Activated naive CD4-positive, alpha-beta T cell treated with anti-CD3 and anti-CD28 coated beads, Interleukin-2, amount 50 U/mL, for 72 hours (primary cell): ENCODE data around the gene IL20RA. TPM values are rescaled to one million over a fixed set of nuclear protein-coding genes. Genes with fewer than 3 reads are reported as not detected.

Experiments used
- ATAC-seq, 2 donors: fragments of 150-1000 bp; cut with Tn5 transposase; 2 replicates each; pipeline ENCODE4 v1.10.0; 2021; ENCODE audit warnings: mild to moderate bottlenecking in 2 of 2, moderate library complexity in 2 of 2
- DNase-seq, 2 donors: peaks; one replicate each; pipeline ENCODE4 v3.0.0; 2021 to 2022; ENCODE audit warnings: low spot score in 2 of 2
- H3K27ac Mint-ChIP-seq, 2 donors: one replicate each; pipeline ENCODE4 v1.8.0; 2022; ENCODE audit warnings: mild to moderate bottlenecking in 2 of 2, mixed read lengths in 2 of 2
- H3K36me3 Mint-ChIP-seq, 2 donors: one replicate each; pipeline ENCODE4 v1.8.0; 2022; ENCODE audit warnings: mixed read lengths in 2 of 2
- H3K9me3 Mint-ChIP-seq, 2 donors: one replicate each; pipeline ENCODE4 v1.8.0; 2022; ENCODE audit warnings: mixed read lengths in 2 of 2
- total RNA-seq, 2 donors: library from RNA; stranded (reverse); gene quantifications; one replicate each; pipeline ENCODE4 v1.2.3, GENCODE V29; 2022

IL20RA gene
- total RNA-seq, 2 donors from 2014 or later = not detected

DNA sequence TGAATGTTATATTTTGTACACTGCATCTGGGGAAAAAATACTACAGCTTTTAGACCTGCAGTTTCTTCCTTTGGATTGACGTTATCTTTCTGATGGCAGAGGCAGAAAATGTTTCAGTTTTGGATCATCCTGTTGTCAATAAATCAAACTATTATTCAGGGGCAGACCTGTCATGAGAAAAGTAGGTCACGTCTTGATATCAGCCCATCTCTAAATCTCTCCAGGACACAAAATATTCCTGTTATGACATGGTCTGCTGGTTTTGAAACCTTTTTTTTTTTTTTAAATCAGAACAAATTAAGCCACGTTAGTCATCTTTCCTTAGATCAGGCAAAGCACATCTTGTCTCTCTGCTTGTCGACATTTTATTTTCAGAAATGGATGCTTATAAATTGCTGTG is 24.0 kb downstream of the IL20RA start:
- H3K9me3 Mint-ChIP-seq = no peaks in the 10 kb centered on the region
- no peaks in the 10 kb centered on the region for H3K36me3 Mint-ChIP-seq
- DNase-seq (no peak), ATAC-seq (no peak)
- no peak overlapping the region for H3K27ac Mint-ChIP-seq

- Mint-ChIP-seq H3K36me3 (no peaks in the 10 kb centered on the region), H3K27ac (no peak overlapping the region), H3K9me3 (no peaks in the 10 kb centered on the region)
- DNase-seq = no peak
- no peak for ATAC-seq
These were observed 25.1 kb downstream of the IL20RA start for GRCh38 chr6:137019476-137020272.

GRCh38 chr6:137017081-137017480 is 27.7 kb downstream of the IL20RA start:
- Mint-ChIP-seq H3K9me3 (no peaks in the 10 kb centered on the region), H3K27ac (no peak overlapping the region), H3K36me3 (no peaks in the 10 kb centered on the region)
- ATAC-seq = no peak
- no peak for DNase-seq

DNA sequence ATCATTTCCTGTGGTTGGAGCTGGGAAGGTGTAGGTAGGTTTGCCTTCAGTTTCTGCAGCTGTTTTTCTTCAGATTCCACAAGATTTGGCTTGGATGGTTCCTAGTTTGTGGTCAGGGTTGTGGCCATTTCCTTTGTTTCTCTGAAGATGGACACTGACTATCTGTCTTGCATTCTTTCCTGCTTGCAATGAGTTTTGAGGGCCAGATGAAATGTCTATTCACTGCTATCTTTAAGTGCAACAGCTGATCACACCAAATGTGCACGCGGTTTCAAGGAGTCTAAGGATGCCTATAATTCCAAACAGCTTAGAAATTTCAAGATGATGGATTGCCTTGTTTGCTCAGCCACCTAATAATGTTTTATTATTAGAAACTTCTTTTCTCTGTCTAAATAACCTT is 28.4 kb downstream of the IL20RA start:
- no peak overlapping the region for H3K27ac Mint-ChIP-seq
- no peaks in the 10 kb centered on the region for H3K36me3 Mint-ChIP-seq
- no peaks in the 10 kb centered on the region for H3K9me3 Mint-ChIP-seq
- DNase-seq (no peak), ATAC-seq (no peak)

- no peak overlapping the region for H3K27ac Mint-ChIP-seq
- ATAC-seq = no peak
These were observed 28.8 kb downstream of the IL20RA start for GRCh38 chr6:137015943-137016342.

GRCh38 chr6:137013738-137014602 is 30.8 kb downstream of the IL20RA start:
- Mint-ChIP-seq H3K9me3 (no peaks in the 10 kb centered on the region), H3K36me3 (no peaks in the 10 kb centered on the region), H3K27ac (no peak overlapping the region)
- DNase-seq (no peak), ATAC-seq (no peak)

More at GRCh38 chr6:137015943-137016342, 28.8 kb downstream of the IL20RA start:
- DNase-seq = no peak
- Mint-ChIP-seq H3K9me3 (no peaks in the 10 kb centered on the region), H3K36me3 (no peaks in the 10 kb centered on the region)

DNA sequence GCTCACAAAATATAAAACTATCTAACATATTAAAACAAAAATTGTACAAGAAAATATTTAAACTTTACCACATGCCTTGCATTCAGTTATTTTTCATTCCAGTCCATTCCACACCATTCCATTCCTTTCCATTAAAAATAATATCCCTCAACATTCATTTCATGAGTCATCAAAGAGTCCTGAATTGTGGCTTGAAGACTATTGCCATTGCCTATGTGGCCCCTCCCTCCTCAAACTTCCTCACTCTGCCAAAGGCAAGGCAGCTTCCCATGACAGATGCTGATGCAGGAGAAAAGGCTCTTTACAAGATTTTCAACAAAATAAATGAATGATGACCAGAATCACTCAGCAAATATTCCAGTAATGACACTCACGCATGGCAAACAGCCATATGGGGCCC is 31.7 kb downstream of the IL20RA start:
- DNase-seq (no peak), ATAC-seq (no peak)
- no peaks in the 10 kb centered on the region for H3K9me3 Mint-ChIP-seq
- H3K27ac Mint-ChIP-seq = no peak overlapping the region
- no peaks in the 10 kb centered on the region for H3K36me3 Mint-ChIP-seq

DNA sequence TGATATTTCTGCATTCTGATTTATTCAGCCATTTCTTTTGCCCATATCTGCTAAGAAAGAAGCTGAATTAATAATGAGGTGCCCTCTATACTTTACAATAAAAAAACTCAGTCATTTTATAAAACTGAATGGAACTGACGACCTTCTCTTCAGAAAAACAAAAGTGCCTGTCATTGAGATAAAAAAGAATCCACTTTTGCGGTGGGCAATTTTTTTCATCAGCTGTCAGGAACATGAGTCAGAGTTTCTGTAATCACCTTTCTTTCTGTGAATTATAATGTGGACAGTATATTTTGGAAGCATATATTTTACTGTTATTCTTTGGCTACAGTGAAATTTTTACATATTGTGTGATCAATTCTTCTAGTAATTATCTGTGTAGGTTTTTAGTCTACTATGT is 33.4 kb downstream of the IL20RA start:
- no peaks in the 10 kb centered on the region for H3K36me3 Mint-ChIP-seq
- no peak for ATAC-seq
- DNase-seq = no peak
- no peaks in the 10 kb centered on the region for H3K9me3 Mint-ChIP-seq
- no peak overlapping the region for H3K27ac Mint-ChIP-seq

- Mint-ChIP-seq H3K36me3 (no peaks in the 10 kb centered on the region), H3K27ac (no peak overlapping the region), H3K9me3 (no peaks in the 10 kb centered on the region)
- no peak for ATAC-seq
- no peak for DNase-seq
These were observed 34.5 kb downstream of the IL20RA start for GRCh38 chr6:137010128-137010718.

DNA sequence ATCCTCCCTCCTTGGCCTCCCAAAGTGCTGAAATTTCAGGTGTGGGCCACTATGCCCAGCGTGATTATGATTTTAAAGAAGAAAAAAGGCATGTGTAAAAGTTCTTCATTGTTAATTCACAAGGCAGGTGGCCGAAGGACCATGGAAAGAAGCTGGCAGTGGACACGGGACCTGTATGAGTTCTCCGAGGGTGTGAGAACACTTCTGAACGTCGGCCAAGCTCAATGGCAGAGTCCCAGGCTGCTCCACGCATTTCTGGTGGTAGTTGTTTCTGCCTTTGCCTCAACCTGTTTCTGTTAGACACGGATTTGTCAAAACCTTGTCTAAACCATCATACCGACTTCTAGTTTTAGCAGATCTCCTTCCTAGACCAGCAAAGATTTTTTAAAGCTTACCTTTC is 36.6 kb downstream of the IL20RA start:
- DNase-seq (no peak), ATAC-seq (no peak)
- H3K9me3 Mint-ChIP-seq = no peaks in the 10 kb centered on the region
- H3K27ac Mint-ChIP-seq = no peak overlapping the region
- no peaks in the 10 kb centered on the region for H3K36me3 Mint-ChIP-seq

GRCh38 chr6:137006056-137006455 is 38.7 kb downstream of the IL20RA start:
- Mint-ChIP-seq H3K36me3 (no peaks in the 10 kb centered on the region), H3K27ac (no peak overlapping the region), H3K9me3 (no peaks in the 10 kb centered on the region)
- ATAC-seq = no peak
- no peak for DNase-seq

DNA sequence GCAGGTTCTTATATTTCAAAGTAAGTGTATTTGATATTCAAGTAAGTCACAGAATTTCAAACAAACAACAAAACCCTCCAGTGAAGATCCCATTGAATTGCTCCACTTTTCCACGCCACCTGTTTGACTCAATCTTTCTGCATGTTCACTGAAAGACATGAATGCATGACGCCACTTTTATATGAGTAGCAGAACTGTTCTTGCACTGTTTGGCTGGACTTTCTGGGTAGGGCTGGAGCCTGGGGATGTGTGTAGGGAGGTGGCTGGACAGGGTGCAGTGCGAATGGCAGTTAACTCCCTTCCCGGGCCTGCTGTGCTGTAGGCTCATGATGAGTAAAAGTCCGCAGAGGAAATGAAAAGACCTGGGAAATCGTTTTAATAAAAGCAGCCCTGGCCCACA is 39.7 kb downstream of the IL20RA start:
- ATAC-seq = no peak
- Mint-ChIP-seq H3K36me3 (no peaks in the 10 kb centered on the region), H3K27ac (no peak overlapping the region), H3K9me3 (no peaks in the 10 kb centered on the region)
- no peak for DNase-seq

DNA sequence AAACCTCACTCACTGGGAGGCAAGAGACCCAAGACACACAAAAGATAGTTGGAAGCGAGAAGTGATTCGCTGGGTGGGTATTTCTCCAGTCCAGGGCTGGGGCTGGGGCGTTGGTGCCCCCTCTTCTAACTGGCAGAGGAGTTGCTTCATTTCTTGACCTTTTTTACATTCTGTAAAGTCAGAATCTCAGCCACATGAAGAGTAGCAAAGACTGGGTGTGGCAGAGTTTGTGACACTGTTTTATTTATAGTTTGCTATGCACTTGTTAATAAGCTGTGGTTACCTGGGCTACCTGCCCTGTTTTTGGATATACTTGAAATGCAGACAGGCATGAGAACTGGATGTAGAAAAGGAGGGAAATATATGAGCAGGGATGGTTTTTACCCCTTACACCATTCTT is 42.3 kb downstream of the IL20RA start:
- Mint-ChIP-seq H3K36me3 (no peaks in the 10 kb centered on the region), H3K27ac (no peak overlapping the region), H3K9me3 (no peaks in the 10 kb centered on the region)
- no peak for DNase-seq
- no peak for ATAC-seq

- no peaks in the 10 kb centered on the region for H3K36me3 Mint-ChIP-seq
- ATAC-seq = no peak
- DNase-seq = no peak
- no peaks in the 10 kb centered on the region for H3K9me3 Mint-ChIP-seq
- H3K27ac Mint-ChIP-seq = no peak overlapping the region
These were observed 42.8 kb downstream of the IL20RA start for GRCh38 chr6:137001977-137002302.

GRCh38 chr6:137001299-137001976 is 43.3 kb downstream of the IL20RA start:
- ATAC-seq = no peak
- no peaks in the 10 kb centered on the region for H3K36me3 Mint-ChIP-seq

GRCh38 chr6:137000825-137001224 is 43.9 kb downstream of the IL20RA start:
- H3K27ac Mint-ChIP-seq = no peak overlapping the region
- H3K36me3 Mint-ChIP-seq = no peaks in the 10 kb centered on the region
- no peaks in the 10 kb centered on the region for H3K9me3 Mint-ChIP-seq
- ATAC-seq (no peak), DNase-seq (no peak)

More at GRCh38 chr6:137001299-137001976, 43.3 kb downstream of the IL20RA start:
- Mint-ChIP-seq H3K27ac (no peak overlapping the region), H3K9me3 (no peaks in the 10 kb centered on the region)
- no peak for DNase-seq

GRCh38 chr6:136995521-136995920 is 49.2 kb downstream of the IL20RA start:
- ATAC-seq = no peak
- no peak for DNase-seq
- Mint-ChIP-seq H3K36me3 (no peaks in the 10 kb centered on the region), H3K9me3 (no peaks in the 10 kb centered on the region), H3K27ac (no peak overlapping the region)
